ENCODE results near the gene CENPE.

CENPE gene

GRCh38 chr4:103144926-103145325, 53.2 kb downstream of the CENPE start:
- H3K4me3 ChIP-seq (ENCODE audit: low read length), result no peak overlapping the region

DNA sequence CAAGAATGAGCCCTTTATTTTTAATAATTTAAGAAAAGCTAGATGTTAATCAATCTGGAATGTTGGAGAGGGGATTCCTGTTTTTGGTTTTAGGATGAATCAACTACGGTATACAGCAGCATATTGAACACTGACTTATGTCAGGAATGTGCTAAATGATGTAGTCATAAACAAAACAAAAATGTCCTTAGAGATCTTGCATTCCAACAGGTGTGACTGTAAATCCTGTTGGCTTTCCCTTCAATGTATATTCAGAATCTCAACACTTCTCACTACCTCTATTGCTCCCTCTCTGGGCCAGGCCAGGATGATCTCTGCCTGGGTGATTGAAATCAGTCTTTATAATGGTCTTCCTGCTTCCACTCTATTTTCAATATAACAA, 60.7 kb downstream of the CENPE start:
- DNase-seq (ENCODE audit: low read depth, low spot score), result no peak
- no peak overlapping the region for H3K4me3 ChIP-seq (ENCODE audit: low read length)

More at GRCh38 chr4:103144926-103145325, 53.2 kb downstream of the CENPE start:
- no peak for DNase-seq (ENCODE audit: low read depth, low spot score)

DNA sequence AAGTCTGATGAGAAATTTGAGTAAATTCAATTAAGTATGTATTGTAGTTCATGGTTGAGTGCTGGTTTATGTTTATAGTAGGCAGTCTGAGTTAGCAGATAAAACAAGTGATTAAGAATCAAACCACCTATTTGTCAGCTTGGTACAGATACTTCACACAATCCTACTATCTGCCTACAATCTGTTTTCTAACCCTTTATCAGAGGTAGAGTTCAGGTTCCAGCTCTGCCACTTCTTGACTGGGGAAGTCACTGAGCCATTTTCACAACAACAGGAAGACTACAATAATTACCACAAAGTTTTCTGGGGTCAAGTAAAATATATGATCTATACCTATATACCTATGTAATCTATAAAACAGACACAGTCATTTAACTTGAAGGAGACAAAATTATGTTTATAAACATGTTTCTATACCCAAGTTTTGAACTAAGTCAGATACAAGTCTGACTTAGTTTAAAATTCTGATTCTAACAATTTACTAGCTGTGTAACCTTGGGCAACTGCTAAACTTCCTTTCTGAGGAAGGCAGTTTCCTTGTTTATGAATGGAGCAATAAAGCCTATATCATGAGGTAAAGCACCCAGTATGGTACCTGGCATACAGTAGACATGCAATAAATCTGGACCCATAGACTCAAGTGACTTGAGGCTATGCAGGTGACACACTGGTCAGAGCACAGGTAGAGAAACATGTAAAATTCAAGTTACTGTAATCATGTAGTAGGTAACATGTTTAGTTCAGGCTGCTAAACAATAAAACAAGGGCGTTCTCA, 61.3 kb downstream of the CENPE start:
- no peak for DNase-seq (ENCODE audit: low read depth, low spot score)
- no peak overlapping the region for H3K4me3 ChIP-seq (ENCODE audit: low read length)

DNA sequence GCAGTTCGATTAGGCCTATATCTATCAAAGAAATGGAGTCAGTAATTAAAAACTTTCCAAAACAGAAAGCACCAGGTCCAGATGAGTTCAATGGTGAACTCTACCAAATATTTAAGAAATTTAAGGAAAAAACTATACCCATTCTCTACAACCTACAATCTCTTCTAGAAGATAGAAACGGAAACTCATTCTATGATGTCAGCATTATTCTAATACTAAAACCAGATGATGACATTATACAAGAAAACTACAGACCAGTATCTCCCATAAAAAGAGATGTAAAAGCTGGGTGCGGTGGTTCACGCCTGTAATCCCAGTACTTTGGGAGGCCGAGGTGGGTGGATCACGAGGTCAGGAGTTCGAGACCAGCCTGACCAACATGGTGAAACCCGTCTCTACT, 69.0 kb downstream of the CENPE start:
- no peak overlapping the region for H3K4me3 ChIP-seq (ENCODE audit: low read length)
- no peak for DNase-seq (ENCODE audit: low read depth, low spot score)

DNA sequence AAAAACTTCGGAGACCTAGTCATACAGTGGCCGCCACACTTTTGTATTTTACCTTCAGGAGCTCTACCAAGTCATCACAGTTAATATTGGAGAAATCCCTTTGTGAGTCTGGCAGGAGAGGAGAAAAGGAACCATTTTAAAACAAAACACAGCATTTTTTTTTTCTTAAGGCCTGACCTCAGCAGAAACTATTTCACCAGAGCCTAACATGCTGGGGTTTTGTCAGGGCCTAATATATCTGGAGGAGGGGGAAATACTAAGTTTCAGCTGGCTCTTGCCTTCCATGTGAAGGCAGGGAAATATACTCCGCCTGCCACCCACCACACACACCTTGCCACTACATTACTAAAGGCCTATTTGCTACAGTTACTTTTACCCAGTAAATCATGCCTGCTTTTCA, 72.0 kb downstream of the CENPE start:
- no peak for DNase-seq (ENCODE audit: low read depth, low spot score)
- no peak overlapping the region for H3K4me3 ChIP-seq (ENCODE audit: low read length)

DNA sequence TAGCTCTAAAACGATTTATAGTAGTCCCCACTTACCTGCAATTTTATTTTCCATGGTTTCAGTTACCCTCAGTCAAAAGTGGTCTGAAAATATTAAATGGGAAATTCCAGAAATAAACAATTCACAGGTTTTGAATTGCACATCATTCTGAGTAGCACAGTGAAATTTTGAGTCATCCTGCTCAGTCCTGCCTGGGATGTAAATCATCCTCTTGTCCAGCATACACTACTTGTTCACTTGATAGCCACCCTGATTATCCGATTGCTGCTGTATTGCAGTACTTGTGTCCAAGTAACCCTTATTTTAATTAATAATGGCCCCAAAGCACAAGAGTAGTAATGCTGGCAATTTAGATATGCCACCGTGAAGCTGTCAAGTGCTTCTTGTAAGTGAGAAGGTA, 75.0 kb downstream of the CENPE start:
- DNase-seq (ENCODE audit: low read depth, low spot score), result no peak
- no peak overlapping the region for H3K4me3 ChIP-seq (ENCODE audit: low read length)

DNA sequence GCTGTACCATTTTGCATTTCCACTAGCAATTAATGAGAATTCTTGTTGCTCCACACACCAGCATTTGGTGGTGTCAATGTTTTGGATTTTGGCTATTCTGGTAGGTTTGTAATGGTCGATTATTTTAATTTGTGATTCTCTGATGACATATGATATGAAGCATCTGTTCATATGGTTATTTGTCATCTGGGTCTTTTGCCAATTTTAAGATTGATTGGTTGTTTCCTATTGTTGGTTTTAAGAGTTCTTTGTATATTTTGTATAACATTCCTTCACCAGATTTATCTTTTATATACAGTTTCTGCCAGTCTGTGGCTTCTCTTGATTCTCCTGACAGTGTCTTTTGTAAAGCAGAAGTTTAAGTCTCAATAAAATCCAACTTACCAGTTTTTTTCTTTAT, 80.0 kb downstream of the CENPE start:
- no peak overlapping the region for H3K4me3 ChIP-seq (ENCODE audit: low read length)

GRCh38 chr4:103111598-103111997, 86.5 kb downstream of the CENPE start:
- DNase-seq (ENCODE audit: low read depth, low spot score), result no peak
- no peak overlapping the region for H3K4me3 ChIP-seq (ENCODE audit: low read length)

More for the DNA sequence above, 80.0 kb downstream of the CENPE start:
- DNase-seq (ENCODE audit: low read depth, low spot score), result no peak

DNA sequence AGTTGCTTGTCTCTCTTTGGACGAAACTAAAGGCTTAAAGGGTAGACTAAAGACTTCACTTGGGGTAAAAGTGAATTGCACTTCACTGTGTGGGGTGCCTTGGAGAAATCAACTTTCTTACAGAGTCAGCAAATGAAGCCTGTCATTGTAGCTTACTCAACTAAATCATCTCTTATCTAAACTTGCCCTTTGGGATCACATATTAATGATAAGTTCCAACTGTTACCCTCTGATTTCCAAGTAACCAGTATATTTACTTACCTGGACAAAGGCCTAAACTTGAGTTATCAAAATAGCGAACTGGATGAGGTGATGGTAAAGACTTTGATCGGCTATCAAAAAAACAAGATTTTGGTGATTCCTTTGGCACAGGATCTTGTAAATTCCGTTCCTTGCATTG, 89.6 kb downstream of the CENPE start:
- no peak for DNase-seq (ENCODE audit: low read depth, low spot score)
- no peak overlapping the region for H3K4me3 ChIP-seq (ENCODE audit: low read length)

GRCh38 chr4:103105558-103106356, 92.4 kb downstream of the CENPE start:
- peak; percentile 12 for DNase-seq (ENCODE audit: low read depth, low spot score)
- H3K4me3 ChIP-seq (ENCODE audit: low read length), result no peak overlapping the region

- no peak for DNase-seq (ENCODE audit: low read depth, low spot score)
- no peak overlapping the region for H3K4me3 ChIP-seq (ENCODE audit: low read length)
Measured at GRCh38 chr4:103104886-103105285, 93.3 kb downstream of the CENPE start.

GRCh38 chr4:103100691-103101090, 97.5 kb downstream of the CENPE start:
- H3K4me3 ChIP-seq (ENCODE audit: low read length), result no peak overlapping the region
- DNase-seq (ENCODE audit: low read depth, low spot score), result no peak

- H3K4me3 ChIP-seq (ENCODE audit: low read length), result peak within 1 kb of the TSS; percentile 74
- DNase-seq (ENCODE audit: low read depth, low spot score), result peak; percentile 91
Measured at GRCh38 chr4:103099691-103100392, 98.3 kb downstream of the CENPE start, which contains the start of gene BDH2. Gene BDH2, minus strand, starts transcription at chr4:103099834. Its CDS starts 3,580 bp downstream, at chr4:103096254.

DNA sequence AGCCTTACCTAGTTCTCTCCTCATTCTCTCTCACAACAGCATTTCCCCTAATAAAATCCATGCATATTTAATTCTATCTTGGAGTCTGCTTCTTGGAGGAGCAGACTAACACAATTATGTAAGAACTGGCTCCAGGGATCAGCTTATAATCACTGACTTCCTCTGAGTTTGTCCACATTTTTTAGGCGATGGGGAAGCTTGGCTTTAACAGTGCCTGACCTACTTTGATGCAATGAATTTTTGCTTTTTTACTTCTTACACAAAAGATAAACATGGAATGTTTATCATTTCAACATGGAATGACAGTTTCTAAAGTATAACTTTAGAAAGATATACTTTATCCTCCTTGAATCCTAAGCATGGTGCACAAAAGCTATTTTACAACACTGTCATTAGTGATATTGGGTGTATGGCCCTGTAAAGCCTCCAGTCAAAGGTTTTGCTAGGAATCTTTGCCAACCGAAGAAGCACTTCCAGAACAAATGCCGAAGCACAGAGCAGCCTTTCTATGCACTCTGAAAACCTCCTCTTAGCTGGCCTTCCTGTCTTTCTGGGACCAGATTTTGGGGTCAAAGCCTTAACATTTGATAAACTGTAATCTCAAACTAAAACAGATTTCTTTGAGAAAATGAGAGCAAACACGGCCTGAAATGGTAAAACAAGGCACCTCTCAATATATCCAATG, 99.2 kb downstream of the CENPE start:
- peak overlapping the region; percentile 74 for H3K4me3 ChIP-seq (ENCODE audit: low read length)
- no peak for DNase-seq (ENCODE audit: low read depth, low spot score)

DNA sequence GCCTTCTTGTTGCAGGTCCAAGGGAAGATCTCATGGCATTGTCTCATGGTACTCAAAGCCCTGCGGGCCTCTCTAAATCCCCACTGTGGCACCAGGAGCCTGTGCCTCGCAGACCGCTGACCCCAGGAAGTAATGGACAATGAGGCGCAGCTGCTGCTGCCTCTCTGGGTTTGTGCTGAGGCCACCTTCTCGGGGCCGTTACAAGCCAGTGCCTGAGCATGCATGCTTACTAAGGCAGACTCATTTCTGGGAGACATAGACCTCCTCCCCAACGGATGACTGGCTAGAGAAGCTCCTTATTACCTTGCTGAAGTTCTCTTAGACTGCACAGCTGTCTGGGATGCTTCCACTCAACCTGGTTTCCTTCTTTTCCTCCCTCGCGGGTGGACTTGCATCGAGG, 99.8 kb downstream of the CENPE start:
- no peak overlapping the region for H3K4me3 ChIP-seq (ENCODE audit: low read length)
- DNase-seq (ENCODE audit: low read depth, low spot score), result no peak

GRCh38 chr4:103097112-103097511, 101.0 kb downstream of the CENPE start:
- DNase-seq (ENCODE audit: low read depth, low spot score), result no peak
- H3K4me3 ChIP-seq (ENCODE audit: low read length), result no peak overlapping the region

DNA sequence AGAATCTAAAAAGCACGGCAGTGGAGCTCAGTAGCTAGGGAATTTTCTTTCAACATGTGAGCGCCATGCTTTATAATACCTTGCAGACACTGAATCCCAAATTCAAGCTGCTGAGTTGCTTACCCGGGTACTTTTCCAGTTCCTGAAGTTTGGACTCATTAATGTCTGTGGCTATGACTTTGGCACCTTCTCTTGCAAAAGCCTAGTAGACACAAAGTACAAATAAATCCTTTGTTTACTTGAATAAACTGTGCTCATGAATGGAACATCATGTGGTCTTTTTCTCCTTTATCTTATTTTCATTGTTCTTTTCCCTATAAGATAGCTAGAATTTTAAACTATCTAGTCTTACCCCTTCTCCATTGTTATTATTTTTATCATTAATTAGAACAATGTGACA, 103.1 kb downstream of the CENPE start:
- DNase-seq (ENCODE audit: low read depth, low spot score), result no peak
- no peak overlapping the region for H3K4me3 ChIP-seq (ENCODE audit: low read length)

DNA sequence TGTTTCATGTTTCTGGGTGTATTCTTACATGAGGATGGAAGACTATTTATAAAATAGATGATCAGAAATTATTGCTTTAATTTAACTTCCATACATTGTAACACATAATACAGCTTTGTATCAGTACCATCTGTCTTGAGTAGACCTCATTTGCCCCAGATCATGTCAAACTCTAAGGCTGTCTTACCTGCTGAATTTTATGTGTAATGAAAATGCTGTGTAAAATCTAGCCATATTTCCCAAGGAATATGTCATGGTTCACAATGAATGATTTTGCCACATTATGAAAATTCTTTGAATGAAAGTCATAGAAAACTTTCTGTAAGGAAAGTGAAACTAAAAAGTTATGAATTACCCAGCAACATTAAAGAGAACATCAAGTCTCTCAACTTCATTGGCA, 105.9 kb downstream of the CENPE start:
- no peak overlapping the region for H3K4me3 ChIP-seq (ENCODE audit: low read length)
- no peak for DNase-seq (ENCODE audit: low read depth, low spot score)

DNA sequence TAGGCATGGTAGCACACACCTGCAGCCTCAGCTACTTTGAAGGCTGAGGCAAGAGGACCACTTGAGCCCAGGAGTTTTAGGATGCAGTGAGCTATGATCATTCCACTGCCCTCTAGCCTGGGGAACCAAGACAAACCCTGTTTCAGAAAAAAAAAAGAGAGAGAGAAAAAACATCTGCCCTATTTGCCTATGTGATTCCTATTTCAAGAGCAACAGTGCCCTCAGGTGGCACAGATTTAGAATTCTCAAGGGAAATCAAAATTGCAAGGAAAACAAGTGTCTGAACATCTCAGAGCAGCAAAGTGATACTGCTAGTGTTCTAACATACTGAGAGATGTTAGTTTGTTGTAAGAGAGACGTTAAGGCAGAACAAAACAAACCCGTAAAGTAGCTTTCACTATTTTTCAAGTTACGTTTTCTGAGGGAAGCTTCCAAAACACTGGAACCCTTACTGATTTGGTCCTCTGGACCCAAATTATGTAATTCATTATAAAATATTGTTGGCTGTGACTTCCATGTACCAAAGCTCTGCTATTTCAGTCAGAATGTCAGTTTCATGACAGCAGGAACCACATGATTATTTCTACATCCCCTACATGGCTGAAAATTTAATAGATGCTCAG, 106.4 kb downstream of the CENPE start:
- peak; percentile 67 for DNase-seq (ENCODE audit: low read depth, low spot score)
- no peak overlapping the region for H3K4me3 ChIP-seq (ENCODE audit: low read length)

All from Jurkat, Clone E6-1 (cell line).